HG03060 (cell line): ENCODE data around the gene ZNF787.

ENCODE experiments used
- ATAC-seq: cut with Tn5 transposase; IDR thresholded peaks from one replicate; pipeline ENCODE4 v1.9.1; 2021; ENCODE audit warnings: low read depth, moderate number of reproducible peaks; ENCODE audit not compliant: unreplicated experiment

ZNF787 gene

GRCh38 chr19:56144831-56145230 lies 23.7 kb upstream of the ZNF787 start:
- ATAC-seq = no peak

DNA sequence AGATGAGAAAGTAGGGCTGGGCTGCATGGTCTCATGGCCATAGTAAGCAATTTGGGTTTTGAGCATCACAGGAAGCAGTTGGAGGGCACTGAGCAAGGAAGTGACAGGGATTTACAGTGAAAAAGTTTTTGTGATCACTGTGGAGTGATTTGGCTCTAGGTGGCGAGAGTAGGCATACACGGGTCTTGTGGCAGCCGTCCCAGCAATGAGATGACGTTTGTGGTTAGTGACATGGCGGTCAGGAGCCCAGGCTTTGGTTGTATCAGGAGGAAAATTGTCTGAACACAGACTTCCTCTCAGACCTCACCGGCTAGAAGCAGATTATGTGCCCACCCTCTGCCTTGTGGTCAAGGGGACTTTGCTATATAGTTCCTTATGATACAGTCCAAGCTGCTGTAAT lies 23.3 kb upstream of the ZNF787 start:
- ATAC-seq = no peak

GRCh38 chr19:56142897-56143434 lies 21.9 kb upstream of the ZNF787 start:
- ATAC-seq = no peak

- ATAC-seq = no peak
Observed at GRCh38 chr19:56142087-56142787, 21.1 kb upstream of the ZNF787 start.

DNA sequence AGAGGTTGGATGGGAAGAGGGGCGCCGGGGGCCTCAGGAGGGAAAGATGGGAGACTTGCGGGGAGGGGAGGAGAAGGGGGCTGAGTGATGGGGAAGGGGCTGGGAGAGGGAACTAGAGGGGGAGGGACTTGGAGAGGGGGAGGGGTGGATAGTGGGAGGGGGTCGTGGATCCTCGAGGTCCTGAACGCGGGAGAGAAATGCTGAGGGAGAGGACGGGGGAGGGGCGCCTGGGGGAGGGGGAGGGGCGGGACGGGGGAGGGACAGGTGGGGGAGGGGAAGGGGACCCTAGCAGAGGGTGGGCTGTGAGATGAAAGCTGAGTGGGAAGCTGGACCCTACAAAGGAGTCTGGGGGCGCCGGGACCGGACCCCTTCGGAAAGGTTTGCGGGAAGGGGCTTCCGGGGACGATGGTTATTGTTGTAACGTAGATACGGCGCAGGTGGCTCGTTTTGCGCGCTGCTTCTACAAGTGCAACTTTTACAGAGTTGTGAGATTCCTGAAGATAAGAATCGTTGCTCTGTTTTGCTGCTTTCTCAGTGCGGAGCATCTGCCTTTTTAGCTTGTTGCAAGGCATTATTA lies 20.4 kb upstream of the ZNF787 start:
- no peak for ATAC-seq

DNA sequence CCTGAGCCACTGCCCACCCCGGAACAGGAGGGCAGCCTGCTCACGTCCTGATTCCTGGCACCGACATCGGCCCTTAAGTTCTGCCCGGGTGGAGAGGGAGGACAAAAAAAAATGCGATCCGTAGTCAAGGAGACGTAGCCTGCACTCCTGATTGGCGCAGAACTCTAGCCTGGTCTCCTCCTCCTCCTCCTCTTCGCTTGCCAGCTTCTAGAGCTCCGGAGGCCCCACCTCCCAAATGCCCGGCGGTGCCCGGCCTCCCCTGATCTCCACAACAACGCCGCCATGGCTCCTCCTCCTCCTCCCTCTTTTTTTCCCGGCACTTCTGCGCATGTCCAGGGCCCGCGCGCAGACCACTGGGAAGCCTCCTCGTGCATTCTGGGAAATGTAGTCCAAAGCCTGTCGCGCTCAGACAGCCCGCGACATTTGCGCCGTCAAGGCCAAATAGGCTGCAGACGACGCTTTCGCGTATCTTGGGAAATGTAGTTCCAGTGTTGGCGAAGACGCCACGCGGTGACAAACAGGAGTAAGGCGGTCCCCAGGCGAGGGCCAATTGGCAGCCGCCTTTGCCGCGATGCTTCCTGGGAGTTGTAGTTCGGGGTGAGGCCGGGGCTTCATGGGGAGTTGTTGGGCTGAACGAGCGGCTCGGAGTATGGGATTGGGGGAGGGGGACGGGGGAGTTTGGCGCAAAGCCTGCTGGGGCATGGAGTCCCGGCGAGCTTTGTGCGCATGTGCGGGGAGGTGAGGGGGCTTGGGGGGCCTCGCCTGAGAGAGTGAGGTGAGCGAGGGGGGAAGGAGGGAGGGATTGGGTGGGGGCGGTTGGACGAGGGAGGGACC lies 19.7 kb upstream of the ZNF787 start, which contains the start of gene ZNF444:
Gene ZNF444 (plus strand): TSS at position 705 of the 834 bp plus-strand sequence. CDS start 5,625 bp downstream, outside the sequence.
- ATAC-seq = peak; percentile 92

GRCh38 chr19:56139847-56140582 lies 18.9 kb upstream of the ZNF787 start:
- no peak for ATAC-seq

DNA sequence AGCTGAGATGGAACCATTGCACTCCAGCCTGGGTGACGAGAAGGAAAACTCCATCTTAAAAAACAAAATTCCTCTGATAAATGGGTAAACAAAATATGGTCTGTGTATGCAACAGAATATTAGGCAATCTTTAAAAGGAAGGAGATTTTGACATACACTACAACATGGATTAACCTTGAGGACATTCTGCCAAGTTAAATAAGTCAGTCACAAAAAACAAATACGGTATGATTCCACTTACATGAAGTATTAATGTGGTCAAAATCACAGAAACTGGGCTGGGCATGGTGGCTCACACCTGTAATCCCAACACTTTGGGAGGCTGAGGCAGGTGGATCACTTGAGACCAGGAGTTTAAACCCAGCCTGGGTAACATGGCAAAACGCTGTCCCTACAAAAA lies 17.0 kb upstream of the ZNF787 start:
- ATAC-seq = no peak

- ATAC-seq = no peak
Observed at GRCh38 chr19:56137405-56137804, 16.3 kb upstream of the ZNF787 start.

DNA sequence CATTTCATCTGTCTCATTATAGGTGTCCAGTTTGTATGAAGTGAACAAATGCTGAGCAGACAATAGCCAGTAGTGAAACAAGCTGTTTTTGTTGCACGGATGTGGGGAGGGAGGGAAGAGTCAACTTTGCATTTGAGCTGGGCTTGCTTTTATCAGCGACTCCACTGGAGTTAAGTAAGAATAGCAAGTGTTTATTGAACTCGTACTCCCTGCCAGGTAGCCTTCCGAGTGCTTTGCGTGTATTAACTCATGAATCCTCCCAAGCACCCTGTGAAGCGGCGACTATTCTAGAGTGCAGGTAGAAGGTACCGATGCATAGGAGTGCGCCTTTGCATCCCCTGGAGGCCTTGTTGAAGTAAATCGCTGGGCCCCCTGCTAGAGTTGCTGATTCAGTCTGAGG lies 15.3 kb upstream of the ZNF787 start:
- ATAC-seq = no peak

DNA sequence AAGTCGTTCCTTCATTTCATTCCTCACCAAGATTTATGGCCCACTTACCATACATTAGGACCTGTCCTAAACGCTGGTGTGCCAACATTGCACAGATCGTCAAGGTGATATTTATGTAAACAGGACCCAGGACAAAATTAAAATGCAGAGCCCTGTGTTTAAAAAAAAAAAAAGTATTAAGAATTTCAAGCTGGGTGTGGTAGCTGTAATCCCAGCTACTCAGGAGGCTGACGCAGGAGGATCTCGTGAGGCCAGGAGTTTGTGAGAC lies 13.5 kb upstream of the ZNF787 start:
- no peak for ATAC-seq

- ATAC-seq = no peak
Observed at GRCh38 chr19:56133858-56134653, 13.0 kb upstream of the ZNF787 start.

DNA sequence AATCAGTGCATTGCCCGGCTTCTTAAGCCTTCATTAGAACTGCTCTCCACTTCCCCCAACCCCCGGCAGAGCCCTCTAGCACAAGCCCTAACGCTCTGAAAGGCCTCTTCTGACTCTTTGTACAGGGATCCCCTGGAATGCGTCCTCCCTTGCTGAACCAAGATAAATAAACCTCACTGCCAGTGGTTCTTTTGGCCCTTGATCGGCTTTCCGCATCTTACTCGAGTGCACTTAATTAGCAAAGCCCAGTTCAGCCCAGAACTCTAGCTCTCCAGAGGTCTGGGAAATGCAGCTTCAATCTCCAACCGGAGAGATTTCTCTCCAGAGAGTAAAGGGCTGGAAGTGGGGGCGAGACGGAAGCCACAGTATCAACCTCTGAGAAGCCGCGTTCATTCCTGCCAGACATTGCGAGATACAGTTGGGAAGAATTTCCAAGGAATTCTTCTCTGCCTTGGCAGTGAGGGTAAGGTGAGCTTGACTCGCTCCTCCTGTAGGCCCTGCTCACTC lies 11.3 kb upstream of the ZNF787 start:
- ATAC-seq = no peak

GRCh38 chr19:56131651-56132050 lies 10.6 kb upstream of the ZNF787 start:
- ATAC-seq = no peak

DNA sequence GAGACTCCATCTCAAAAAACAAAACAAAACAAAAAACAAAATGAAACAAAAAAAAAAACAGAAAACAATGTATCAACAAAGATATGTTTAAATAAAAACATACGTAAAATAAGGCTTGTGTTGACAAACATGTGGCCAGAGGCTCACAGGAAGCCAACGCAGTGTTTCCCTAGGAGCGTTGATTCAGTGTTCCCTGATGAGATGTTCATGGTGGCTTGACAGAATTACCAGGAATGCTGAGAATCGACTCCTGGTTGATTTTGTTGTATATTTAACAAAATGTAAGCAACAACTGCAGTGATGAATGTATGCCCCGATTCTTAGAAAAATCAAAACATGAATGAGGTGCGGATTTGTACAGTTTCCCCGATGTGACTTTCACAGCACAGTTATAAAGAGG lies 8.9 kb upstream of the ZNF787 start:
- no peak for ATAC-seq

DNA sequence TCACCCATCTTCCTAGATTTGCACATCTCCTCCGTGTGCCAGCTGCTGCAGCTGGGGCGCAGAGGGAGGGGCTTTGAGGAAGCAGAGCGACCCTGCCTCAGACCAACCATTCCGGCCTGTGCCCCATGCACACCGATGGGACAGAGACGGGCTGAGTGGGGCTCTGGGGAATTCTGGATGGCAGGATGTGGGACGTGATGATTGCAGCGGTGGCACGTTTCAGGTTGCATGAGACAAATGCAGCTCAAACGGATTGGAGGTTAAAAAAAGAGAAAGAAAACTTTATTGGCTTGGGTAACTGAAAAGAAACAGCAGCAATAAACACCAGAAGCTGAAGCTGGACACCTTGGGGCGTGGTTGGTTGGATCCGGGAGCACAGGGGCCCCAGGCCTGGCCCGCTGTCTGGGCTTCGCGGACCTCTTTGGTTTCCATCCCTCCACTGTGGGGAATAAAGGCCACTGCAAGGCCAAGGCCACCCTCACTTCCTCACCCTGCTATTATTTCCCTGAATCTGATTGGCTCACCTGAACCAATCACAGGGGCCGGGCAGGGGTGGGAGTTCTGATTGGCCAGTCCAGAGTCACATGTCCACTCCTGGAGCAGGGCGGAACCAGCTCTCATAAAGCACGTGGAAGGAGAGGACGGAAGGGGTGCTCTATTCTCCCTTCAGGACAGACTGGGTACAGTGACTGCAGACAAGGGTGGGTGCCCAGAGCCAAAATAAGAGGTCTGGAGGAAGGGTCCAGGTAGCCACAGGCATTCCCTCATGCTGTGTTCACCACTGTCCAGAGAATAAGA lies 6.1 kb upstream of the ZNF787 start:
- ATAC-seq = no peak

- no peak for ATAC-seq
Observed at GRCh38 chr19:56125806-56126590, 4.9 kb upstream of the ZNF787 start.

- ATAC-seq = no peak
Observed at GRCh38 chr19:56124578-56124977, 3.5 kb upstream of the ZNF787 start.
